Large intestine (tissue), 3 donors: ENCODE results near the gene PDZD7. TPM values are rescaled to one million over a fixed set of nuclear protein-coding genes. Genes with fewer than 3 reads are reported as not detected.
"Not testable (repeated sequence)": the region's sequence is repeated elsewhere in the genome, so short reads cannot be mapped to it uniquely, and the experiment has no call there.

Experiments
- DNase-seq, 2 donors: peaks; one replicate each; pipeline versions ENCODE4 v3.0.0 to v3.0.0-alpha.2; 2013
- H3K27ac ChIP-seq: one replicate; pipeline ENCODE4 v1.5.1; 2013; ENCODE audit warnings: low read length
- H3K27me3 ChIP-seq: 2 replicates; pipeline ENCODE4 v1.6.1; 2013; ENCODE audit warnings: low read length; ENCODE audit not compliant: control insufficient read depth, insufficient read depth
- H3K36me3 ChIP-seq: 2 replicates; pipeline ENCODE4 v1.6.1; 2013; ENCODE audit warnings: low read length; ENCODE audit not compliant: control insufficient read depth, insufficient read depth
- H3K4me1 ChIP-seq: one replicate; pipeline ENCODE4 v1.6.1; 2013; ENCODE audit warnings: low read length; ENCODE audit not compliant: control insufficient read depth, insufficient read depth
- H3K4me3 ChIP-seq: one replicate; pipeline ENCODE4 v1.5.1; 2013; ENCODE audit warnings: low read length
- H3K9me3 ChIP-seq: one replicate; pipeline ENCODE4 v1.6.1; 2013; ENCODE audit warnings: mild to moderate bottlenecking, low read depth, low read length, moderate library complexity; ENCODE audit not compliant: control insufficient read depth
- WGBS: methylation state at CpG from one replicate; pipeline ENCODE4 v1.1.5; 2013; ENCODE audit warnings: low lambda C conversion rate; ENCODE audit not compliant: insufficient coverage; 5-methylcytosine and 5-hydroxymethylcytosine counted together
- polyA plus RNA-seq: library from polyadenylated mRNA; unstranded; fragments of 120-200 nt; gene quantifications from one replicate; pipeline ENCODE4 v1.2.1, GENCODE V29; 2013

PDZD7 gene
- polyA plus RNA-seq, 1 donor, result 95.8 TPM

GRCh38 chr10:100982916-100983830, 47.8 kb downstream of the PDZD7 start:
- DNase-seq, result no peak
- Histone ChIP-seq H3K36me3 (peaks cover 74% of the 10 kb centered on the region), H3K27ac (no peak overlapping the region)

GRCh38 chr10:100981178-100981772, 49.7 kb downstream of the PDZD7 start:
- Histone ChIP-seq H3K27ac (no peak overlapping the region), H3K36me3 (peaks cover 88% of the 10 kb centered on the region), H3K9me3 (no peaks in the 10 kb centered on the region), H3K27me3 (no peaks in the 10 kb centered on the region), H3K4me1 (peaks cover 14% of the 10 kb centered on the region), H3K4me3 (no peak overlapping the region)
- DNase-seq, result no peak
- no CpG with 5 or more reads among the region's 5 CpGs for WGBS

More at GRCh38 chr10:100982916-100983830, 47.8 kb downstream of the PDZD7 start:
- Histone ChIP-seq H3K9me3 (no peaks in the 10 kb centered on the region), H3K4me1 (peaks cover 23% of the 10 kb centered on the region), H3K27me3 (no peaks in the 10 kb centered on the region), H3K4me3 (no peak overlapping the region)
- WGBS, result 100% methylated on average over 1 of the region's 24 CpGs

- Histone ChIP-seq H3K36me3 (peaks cover 89% of the 10 kb centered on the region), H3K4me3 (no peak overlapping the region), H3K9me3 (no peaks in the 10 kb centered on the region), H3K27ac (no peak overlapping the region), H3K4me1 (peaks cover 8% of the 10 kb centered on the region), H3K27me3 (no peaks in the 10 kb centered on the region)
- no peak for DNase-seq
- WGBS, result no CpG with 5 or more reads among the region's 7 CpGs
Measured at GRCh38 chr10:100980711-100981110, 50.2 kb downstream of the PDZD7 start.

- DNase-seq, result no peak
- no peaks in the 10 kb centered on the region for H3K9me3 ChIP-seq
- no CpG with 5 or more reads among the region's 2 CpGs for WGBS
- H3K27me3 ChIP-seq, result no peaks in the 10 kb centered on the region
- peaks cover 90% of the 10 kb centered on the region for H3K36me3 ChIP-seq
- no peak overlapping the region for H3K4me3 ChIP-seq
- no peak overlapping the region for H3K27ac ChIP-seq
- H3K4me1 ChIP-seq, result peaks cover 4% of the 10 kb centered on the region
Measured at GRCh38 chr10:100980311-100980710, 50.6 kb downstream of the PDZD7 start.

GRCh38 chr10:100979791-100980272, 51.1 kb downstream of the PDZD7 start:
- Histone ChIP-seq H3K27me3 (no peaks in the 10 kb centered on the region), H3K4me1 (no peaks in the 10 kb centered on the region), H3K27ac (no peak overlapping the region), H3K4me3 (no peak overlapping the region), H3K36me3 (peaks cover 90% of the 10 kb centered on the region), H3K9me3 (no peaks in the 10 kb centered on the region)
- DNase-seq, result no peak
- no CpG with 5 or more reads among the region's 16 CpGs for WGBS

GRCh38 chr10:100978901-100979195, 52.1 kb downstream of the PDZD7 start:
- H3K27me3 ChIP-seq, result no peaks in the 10 kb centered on the region
- H3K4me3 ChIP-seq, result no peak overlapping the region
- H3K27ac ChIP-seq, result no peak overlapping the region
- no peaks in the 10 kb centered on the region for H3K9me3 ChIP-seq
- H3K36me3 ChIP-seq, result peaks cover 88% of the 10 kb centered on the region
- no peaks in the 10 kb centered on the region for H3K4me1 ChIP-seq
- no peak for DNase-seq
- no CpG with 5 or more reads among the region's 10 CpGs for WGBS

- Histone ChIP-seq H3K4me3 (no peak overlapping the region), H3K4me1 (no peaks in the 10 kb centered on the region), H3K27me3 (no peaks in the 10 kb centered on the region), H3K36me3 (peaks cover 90% of the 10 kb centered on the region), H3K27ac (no peak overlapping the region), H3K9me3 (no peaks in the 10 kb centered on the region)
- WGBS, result no CpG with 5 or more reads among the region's 13 CpGs
- DNase-seq, result no peak
Measured at GRCh38 chr10:100978121-100978900, 52.6 kb downstream of the PDZD7 start.

- H3K9me3 ChIP-seq, result no peaks in the 10 kb centered on the region
- H3K4me3 ChIP-seq, result no peak overlapping the region
- H3K27me3 ChIP-seq, result no peaks in the 10 kb centered on the region
- peaks cover 88% of the 10 kb centered on the region for H3K36me3 ChIP-seq
- no peak for DNase-seq
- no CpG with 5 or more reads among the region's 6 CpGs for WGBS
- peaks cover 7% of the 10 kb centered on the region for H3K4me1 ChIP-seq
- H3K27ac ChIP-seq, result no peak overlapping the region
Measured at GRCh38 chr10:100977436-100977835, 53.5 kb downstream of the PDZD7 start.

- peaks cover 12% of the 10 kb centered on the region for H3K4me1 ChIP-seq
- no peaks in the 10 kb centered on the region for H3K27me3 ChIP-seq
- WGBS, result no CpG with 5 or more reads among the region's 3 CpGs
- H3K27ac ChIP-seq, result no peak overlapping the region
- no peaks in the 10 kb centered on the region for H3K9me3 ChIP-seq
- H3K36me3 ChIP-seq, result peaks cover 83% of the 10 kb centered on the region
- DNase-seq, result no peak
- no peak overlapping the region for H3K4me3 ChIP-seq
Measured at GRCh38 chr10:100976906-100977305, 54.0 kb downstream of the PDZD7 start.

- H3K4me3 ChIP-seq, result not testable (repeated sequence)
Measured at GRCh38 chr10:100975397-100975796, 55.5 kb downstream of the PDZD7 start.

More at GRCh38 chr10:100975397-100975796, 55.5 kb downstream of the PDZD7 start:
- H3K27ac ChIP-seq, DNase-seq, H3K9me3 ChIP-seq, H3K27me3 ChIP-seq: not testable (repeated sequence)
- WGBS, result no CpG with 5 or more reads among the region's 8 CpGs
- H3K36me3 ChIP-seq, result peaks cover 69% of the 10 kb centered on the region
- peaks cover 18% of the 10 kb centered on the region for H3K4me1 ChIP-seq
